Measurements from ENCODE around the gene STXBP6.
"Not testable (repeated sequence)": the region's sequence is repeated elsewhere in the genome, so short reads cannot be mapped to it uniquely, and the experiment has no call there.

STXBP6 gene

DNA sequence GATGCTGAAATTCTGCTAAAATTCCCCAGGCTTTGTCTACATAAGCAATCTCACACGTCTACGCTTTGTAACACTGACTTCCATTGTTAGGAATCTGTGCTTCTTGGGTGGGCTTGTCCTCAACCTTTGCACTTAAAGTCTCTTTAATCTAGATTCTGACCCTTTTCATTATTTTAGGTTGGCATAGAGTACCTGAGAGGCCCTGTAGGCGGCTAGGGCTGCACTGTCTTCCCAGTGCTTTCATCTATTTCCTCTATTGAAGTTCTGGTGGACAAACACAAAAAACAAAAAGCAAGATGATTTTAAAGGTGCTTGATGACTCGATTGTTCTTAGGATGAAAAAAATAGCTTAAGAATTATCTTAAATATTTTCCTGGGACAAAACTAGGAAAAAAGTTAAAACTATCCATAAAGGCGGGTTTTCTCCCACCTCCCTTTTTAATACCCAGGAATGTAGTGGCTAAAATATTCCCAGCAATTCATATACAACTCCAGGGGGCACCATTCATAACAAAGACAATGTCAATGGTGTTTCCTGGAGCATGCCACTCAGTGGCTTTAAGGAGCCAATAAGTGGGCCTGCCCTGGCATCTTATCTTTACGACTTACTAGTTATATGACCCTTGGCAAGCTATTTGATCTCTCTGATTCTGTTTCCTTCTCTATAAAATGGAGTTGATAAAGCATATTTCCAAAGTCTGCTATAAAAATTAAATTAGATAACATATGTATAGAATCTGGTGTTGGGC, 197.5 kb downstream of the STXBP6 start:
- no peak for DNase-seq (ENCODE audit: low spot score)

DNA sequence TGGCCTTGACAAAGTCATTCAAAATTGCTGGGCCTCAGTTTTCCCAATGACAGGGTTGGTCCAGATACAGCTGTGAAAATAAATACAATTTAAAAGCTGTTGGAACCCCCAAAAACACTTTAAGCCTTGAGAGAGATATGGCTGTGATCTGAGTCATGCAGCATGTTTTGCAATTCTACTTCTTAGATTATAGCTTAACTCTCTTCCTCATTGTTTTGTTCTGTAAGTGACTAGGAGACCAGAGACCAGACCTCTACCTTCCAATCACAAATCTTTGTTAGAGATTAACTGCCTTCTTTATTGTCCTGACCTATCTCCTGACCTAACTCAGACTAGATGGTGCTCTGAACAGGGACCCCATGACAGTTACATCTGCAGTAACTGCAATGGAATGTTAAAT, 198.1 kb downstream of the STXBP6 start:
- DNase-seq (ENCODE audit: low spot score): no peak

- DNase-seq (ENCODE audit: low spot score): no peak
Measured at GRCh38 chr14:24851406-24851805, 198.5 kb downstream of the STXBP6 start.

- no peak for DNase-seq (ENCODE audit: low spot score)
Measured at GRCh38 chr14:24850072-24850471, 199.9 kb downstream of the STXBP6 start.

GRCh38 chr14:24849471-24849870, 200.5 kb downstream of the STXBP6 start:
- DNase-seq (ENCODE audit: low spot score): no peak

DNA sequence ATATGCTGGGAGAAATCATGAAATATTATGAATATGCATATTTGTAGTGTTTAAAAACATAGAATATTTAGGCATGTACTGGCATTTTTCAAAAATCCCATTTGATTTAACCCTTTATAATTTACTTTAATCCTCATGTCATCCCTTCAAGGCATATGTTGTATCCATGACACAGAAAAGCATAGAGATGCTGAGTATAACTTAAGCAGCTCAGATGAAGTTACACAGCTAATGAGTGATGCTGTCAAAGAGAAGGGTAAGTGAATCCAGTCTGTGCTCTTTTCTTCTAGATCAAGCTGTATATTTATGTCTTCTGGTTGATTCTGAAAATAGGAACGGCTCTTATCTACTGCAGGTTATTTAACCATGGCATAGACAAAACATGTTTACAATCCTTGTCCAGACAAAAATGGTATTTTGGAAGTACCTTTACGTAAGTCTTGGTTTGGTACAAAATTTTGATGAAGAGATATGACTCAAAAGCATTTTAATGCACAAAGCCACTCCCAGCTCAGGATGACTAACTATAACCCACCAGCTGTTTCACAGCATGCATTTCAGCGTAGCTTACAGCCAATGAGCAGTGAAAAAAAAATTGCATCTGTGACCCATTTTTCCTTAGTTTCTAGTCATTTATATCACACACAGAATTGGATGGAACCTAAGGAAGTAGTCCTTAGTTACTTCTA, 201.7 kb downstream of the STXBP6 start:
- DNase-seq (ENCODE audit: low spot score): no peak

DNA sequence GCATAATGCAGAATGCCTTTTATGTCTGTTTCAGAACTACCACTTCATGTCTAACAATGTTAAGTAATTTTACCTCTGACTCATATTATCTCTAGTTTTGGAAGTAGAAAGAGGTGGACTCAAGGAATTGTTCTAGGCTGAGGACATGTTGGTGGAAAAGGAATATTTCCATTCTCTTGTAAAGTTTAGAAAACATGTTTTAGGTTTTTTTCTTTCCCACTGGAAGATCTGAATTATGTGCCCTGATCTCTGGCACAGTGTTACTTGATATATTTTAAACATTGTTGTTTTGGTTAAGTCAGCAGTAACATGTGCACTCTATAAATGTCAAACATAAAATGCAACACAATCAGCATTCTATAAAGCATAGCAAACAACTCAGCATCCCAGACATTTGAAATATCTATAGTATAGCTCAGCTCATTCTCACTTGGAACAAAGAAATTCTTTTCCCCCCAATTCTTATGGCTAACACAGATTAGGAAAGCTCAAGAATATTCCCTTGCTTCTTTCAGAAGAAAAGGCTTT, 202.3 kb downstream of the STXBP6 start:
- no peak for DNase-seq (ENCODE audit: low spot score)

DNA sequence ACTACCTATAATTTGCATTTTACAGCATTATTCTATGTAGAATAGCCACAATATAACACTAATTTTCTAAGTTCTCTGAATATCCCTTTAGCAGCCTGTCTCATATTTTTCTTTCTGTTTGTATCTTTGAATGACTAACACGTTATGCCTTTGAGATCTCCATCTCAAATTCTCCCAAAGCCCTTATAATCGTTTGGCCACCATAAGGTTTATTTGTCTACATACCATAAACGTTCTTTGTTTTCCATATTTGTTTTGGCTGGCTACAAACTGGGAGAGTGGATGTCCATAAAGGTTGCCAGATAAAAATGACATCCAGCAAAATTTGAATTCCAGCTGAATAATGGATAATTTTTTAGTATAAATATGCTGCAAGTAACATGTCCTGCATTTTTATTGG, 203.7 kb downstream of the STXBP6 start:
- DNase-seq (ENCODE audit: low spot score): no peak

GRCh38 chr14:24845851-24846250, 204.1 kb downstream of the STXBP6 start:
- DNase-seq (ENCODE audit: low spot score): no peak

DNA sequence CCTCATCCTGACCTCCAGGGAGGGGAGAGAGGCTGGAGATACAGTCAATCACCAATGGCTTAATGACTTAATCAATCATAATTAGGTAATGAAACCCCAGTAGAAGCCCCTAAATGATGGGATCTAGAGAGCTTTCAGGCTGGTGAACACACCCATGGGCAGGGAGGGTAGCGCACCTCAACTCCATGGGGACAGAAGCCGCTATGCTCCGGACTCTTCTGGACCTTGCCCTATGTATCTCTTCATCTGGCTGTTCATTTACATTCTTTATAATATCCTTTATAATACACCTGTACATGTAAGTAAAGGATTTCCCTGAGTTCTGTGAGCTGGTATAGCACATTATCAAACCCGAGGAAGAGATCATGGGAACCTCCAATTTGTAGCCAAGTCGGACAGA, 205.9 kb downstream of the STXBP6 start:
- no peak for DNase-seq (ENCODE audit: low spot score)

- DNase-seq (ENCODE audit: low spot score): no peak
Measured at GRCh38 chr14:24843494-24843893, 206.5 kb downstream of the STXBP6 start.

DNA sequence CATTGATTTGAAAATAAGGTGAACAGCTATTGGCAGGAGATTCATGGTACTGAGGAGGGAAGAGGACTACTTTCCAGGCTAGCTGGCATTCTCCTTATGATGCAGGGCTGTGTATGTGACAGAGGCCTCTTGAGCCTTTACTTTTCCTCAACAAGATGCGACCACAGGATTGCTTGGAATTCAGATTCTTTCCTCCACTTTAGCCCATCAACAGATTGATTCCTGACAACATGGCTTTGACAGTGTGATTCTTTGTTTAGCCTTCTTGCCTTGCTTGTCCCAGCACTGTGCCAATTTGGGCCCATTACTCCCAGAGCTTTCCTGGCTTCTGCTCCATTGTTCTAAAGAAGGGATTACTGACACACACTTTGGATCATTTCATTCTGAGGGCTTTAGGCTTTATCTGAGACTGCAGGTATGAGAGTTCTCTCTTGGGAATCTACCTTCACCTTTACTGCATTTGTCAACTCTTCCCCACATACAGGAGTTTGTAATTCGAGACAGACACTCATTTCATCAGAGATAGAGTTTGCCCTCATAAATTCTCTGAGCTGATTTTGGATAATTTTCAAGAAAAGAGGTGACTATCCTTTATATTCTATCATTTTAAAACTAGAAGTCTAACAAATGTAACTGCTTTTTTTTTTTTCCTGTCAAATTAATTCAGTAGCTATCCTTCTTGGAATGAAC, 209.6 kb downstream of the STXBP6 start:
- no peak for DNase-seq (ENCODE audit: low spot score)

DNA sequence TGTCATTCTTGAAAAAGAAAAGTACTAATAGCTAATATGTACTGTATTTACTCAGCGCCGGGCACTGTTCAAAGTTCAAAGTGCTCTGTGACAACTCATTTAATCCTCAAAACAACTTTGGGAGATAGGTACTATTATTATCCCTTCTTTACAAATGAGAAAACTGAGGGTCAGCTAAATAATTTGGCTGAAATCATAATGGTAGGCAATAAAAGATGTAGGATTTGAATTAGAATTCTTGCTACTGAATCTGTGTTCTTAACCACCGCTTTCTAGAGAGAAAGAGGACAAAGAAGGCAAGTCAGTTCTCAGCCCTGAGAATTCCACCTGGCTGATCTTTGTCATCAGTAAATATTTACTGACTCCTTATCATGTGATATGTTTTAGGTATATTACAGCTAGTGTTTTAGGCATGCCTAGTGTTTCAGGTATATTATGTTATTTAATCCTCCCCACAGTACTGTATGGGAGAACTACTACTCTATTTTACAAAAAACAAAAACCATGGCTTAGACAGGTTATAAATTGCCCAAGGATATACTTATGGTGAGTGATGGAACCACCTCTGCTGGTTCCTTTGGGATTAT, 210.2 kb downstream of the STXBP6 start:
- no peak for DNase-seq (ENCODE audit: low spot score)

GRCh38 chr14:24838945-24839616, 210.9 kb downstream of the STXBP6 start:
- DNase-seq (ENCODE audit: low spot score): no peak

DNA sequence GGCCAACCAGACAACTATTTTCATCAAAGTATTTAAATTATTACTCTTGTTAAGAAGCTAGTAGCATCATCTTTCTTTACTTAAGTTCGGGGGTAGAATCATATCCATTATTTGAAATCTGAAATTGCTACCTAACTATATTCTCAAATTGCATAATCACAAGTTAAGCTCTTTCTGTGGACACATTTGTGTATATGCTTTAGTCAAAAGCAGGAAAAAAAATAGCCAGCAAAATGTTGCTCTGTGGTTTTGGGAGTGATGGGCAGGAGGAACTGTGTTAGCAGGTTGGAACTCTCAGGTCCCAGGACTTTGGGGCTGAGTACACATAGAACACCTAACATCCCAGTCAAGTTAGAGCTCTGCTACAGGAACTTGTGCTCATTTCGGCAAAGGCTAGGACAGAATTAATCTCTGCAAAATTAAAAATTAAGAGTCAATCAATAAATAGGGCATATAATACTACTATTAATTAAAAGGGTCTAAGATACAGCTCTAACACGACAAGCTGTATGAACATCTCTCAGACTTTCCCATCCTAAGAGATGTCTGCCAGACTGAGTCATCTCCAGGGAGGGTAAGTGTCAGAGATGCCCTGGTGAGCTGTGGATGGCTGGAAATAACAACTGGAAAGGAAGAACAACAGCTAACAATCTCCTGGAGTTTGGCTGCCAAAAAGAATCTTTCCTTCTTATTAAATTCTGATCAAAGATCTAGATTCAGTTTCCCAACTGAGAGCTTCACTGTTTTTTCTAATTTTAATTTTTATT, 212.5 kb downstream of the STXBP6 start:
- DNase-seq (ENCODE audit: low spot score): no peak

- not testable (repeated sequence) for DNase-seq (ENCODE audit: low spot score)
Measured at GRCh38 chr14:24836324-24836723, 213.6 kb downstream of the STXBP6 start.

DNA sequence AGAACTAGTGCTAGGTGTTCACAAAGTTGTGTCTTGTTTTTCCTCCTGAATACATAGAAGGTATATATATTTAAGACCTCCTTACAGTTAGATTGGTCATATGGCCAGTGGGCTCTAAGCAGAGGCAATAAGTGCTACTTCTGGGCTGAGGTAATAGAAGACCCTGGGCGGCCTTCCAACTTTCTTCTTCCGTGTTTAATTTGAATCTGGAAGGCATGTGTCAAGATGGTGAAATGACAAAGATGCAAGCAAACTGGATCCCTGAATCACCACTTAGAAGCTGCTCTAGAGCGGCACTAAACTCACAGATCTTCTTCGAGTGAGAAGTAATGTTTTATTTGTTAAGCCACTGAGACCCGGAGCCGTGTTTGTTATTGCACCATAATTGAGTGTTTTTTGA, 215.0 kb downstream of the STXBP6 start:
- no peak for DNase-seq (ENCODE audit: low spot score)

DNA sequence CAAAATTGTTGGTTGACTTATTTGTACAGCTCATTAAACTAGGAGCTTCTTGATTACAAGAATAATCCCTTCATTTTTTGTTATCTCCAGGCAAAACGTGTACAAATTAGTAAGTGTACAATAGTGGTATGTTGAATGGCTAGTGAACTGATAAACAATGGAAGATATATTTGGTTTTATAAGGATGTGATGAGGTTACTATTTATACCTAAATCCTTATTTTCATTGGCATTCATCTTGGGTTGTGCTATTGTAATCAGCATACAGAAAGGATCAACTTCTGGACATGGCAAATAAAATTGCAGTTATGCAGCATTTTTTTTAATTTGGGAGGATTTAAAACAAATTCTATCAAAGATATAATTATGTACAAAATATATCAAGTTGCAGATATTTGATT, 216.6 kb downstream of the STXBP6 start:
- DNase-seq (ENCODE audit: low spot score): no peak

DNA sequence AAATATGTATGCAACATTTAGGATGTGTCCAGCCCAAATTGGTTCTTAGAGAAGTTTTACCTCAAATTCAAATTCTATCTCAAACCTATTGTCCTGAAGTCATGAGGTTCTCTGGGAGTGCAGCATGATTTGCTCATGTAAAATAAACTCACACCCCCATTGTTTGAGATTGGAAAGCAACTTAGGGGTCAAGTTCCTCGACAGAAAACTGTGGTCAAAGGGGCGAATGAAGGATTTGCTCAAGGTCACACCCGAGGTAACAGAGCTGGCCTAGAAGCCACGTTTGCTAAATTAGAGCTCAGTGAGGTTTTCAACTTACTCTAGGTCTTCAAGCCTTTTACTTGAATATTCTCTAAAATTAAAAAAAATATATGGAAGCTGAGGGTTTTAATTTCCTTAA, 218.3 kb downstream of the STXBP6 start:
- no peak for DNase-seq (ENCODE audit: low spot score)

GRCh38 chr14:24829862-24830261, 220.1 kb downstream of the STXBP6 start:
- DNase-seq (ENCODE audit: low spot score): no peak

DNA sequence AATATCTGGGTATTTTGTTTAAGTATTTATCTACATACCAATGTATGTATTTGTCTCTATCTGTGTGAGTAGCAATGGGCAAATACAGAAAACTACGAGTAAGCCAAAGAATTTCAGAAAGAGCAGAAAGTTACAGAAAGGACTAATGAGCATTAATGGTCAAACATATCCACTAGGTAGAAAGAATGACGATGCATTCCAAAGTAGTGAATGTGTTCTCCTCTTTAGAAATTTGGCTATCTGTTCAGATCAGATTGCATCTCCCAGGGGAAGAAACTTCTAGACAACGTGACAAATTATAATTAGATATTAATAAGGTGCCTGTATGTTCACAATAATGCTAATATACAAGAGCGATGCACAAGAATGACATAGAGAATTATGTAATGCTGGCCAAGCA, 221.5 kb downstream of the STXBP6 start:
- DNase-seq (ENCODE audit: low spot score): no peak

All from HuH-7.5 (cell line).